GM19035 (cell line): ENCODE results near the gene ARL5C.
"Not testable (repeated sequence)": the region's sequence is repeated elsewhere in the genome, so short reads cannot be mapped to it uniquely, and the experiment has no call there.

Experiments used
- ATAC-seq: cut with Tn5 transposase; IDR thresholded peaks from one replicate; pipeline ENCODE4 v1.9.1; 2021; ENCODE audit not compliant: unreplicated experiment

Gene ARL5C

GRCh38 chr17:39143552-39144093 lies 22.3 kb downstream of the ARL5C start:
- ATAC-seq, result no peak

GRCh38 chr17:39141915-39142664 lies 23.9 kb downstream of the ARL5C start:
- no peak for ATAC-seq

GRCh38 chr17:39141294-39141693 lies 24.7 kb downstream of the ARL5C start:
- ATAC-seq, result no peak

- no peak for ATAC-seq
These were observed 26.4 kb downstream of the ARL5C start for GRCh38 chr17:39139561-39139960.

DNA sequence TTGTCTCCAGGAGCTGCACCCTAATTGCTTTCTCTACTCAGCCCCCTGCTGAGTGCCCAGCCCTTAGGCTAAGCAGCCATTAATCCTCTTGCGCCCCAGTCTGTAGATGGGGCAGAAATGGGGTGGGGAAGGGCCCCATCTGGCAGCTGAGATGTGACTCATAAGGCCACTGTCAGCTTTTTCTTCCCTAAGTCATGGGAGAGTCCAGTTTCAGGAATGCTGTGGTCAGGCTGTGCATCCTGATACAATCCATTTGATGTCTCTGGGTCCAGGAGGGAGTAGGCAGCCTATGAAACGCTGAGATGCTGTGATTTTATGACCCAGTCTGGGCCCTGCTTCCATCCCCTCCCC lies 26.8 kb downstream of the ARL5C start:
- ATAC-seq, result no peak

- no peak for ATAC-seq
These were observed 27.4 kb downstream of the ARL5C start for GRCh38 chr17:39138431-39139160.

- no peak for ATAC-seq
These were observed 31.1 kb downstream of the ARL5C start for GRCh38 chr17:39134878-39135277.

- ATAC-seq, result no peak
These were observed 33.8 kb downstream of the ARL5C start for GRCh38 chr17:39132192-39132610.

GRCh38 chr17:39131616-39132015 lies 34.3 kb downstream of the ARL5C start:
- ATAC-seq, result no peak

DNA sequence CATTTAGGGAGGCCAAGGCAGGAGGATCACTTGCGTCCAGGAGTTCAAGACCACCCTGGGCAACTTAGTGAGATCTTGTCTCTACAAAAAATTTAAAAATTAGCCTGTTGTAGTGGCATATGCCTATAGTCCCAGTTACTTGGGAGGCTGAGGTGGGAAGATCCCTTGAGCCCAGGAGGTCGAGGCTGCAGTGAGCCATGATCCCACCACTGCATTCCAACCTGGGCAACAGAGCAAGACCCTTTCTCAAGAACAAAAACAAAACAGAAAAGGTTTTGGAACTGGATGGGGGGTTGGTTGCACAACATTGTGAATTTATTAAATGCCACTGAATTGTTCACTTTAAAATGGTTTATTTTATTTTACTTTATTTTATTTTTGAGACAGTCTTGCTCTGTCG lies 35.8 kb downstream of the ARL5C start:
- ATAC-seq, result no peak

DNA sequence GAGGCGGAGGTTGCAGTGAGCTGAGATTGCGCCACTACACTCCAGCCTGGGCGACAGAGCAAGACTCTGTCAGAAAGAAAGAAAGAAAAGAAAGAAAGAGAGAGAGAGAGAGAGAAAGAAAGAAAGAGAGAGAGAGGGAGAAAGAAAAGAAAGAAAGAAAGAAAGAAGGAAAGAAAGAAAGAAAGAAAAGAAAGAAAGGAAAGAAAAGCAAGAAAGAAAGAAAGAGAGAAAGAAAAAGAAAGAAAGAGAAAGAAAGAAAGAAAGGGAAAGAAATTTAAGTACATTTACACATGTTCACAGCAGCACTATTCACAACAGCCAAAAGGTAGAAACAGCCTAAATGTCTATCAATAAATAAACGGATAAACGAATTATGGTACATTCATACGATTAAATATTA lies 36.4 kb downstream of the ARL5C start:
- ATAC-seq, result not testable (repeated sequence)

- no peak for ATAC-seq
These were observed 39.5 kb downstream of the ARL5C start for GRCh38 chr17:39126436-39126835.

GRCh38 chr17:39125143-39125875 lies 40.7 kb downstream of the ARL5C start:
- no peak for ATAC-seq

- no peak for ATAC-seq
These were observed 42.3 kb downstream of the ARL5C start for GRCh38 chr17:39123627-39124026.

DNA sequence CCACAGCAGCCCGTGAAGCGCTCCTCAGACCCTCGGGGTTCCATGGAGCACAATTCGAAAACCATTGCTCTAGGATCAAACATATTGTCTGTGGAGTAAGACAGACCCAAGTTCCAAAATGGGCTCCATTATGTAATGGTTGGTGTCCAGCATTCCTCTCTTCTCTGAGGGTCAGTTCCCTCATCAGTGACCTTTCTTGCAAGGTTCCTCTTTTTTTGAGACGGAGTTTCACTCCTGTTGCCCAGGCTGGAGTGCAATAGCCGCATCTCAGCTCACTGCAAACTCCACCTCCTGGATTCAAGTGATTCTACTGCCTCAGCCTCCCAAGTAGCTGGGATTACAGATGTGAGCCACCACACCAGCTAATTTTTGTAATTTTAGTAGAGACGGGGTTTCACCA lies 43.0 kb downstream of the ARL5C start:
- ATAC-seq, result no peak

GRCh38 chr17:39121919-39122318 lies 44.0 kb downstream of the ARL5C start:
- ATAC-seq, result not testable (repeated sequence)

DNA sequence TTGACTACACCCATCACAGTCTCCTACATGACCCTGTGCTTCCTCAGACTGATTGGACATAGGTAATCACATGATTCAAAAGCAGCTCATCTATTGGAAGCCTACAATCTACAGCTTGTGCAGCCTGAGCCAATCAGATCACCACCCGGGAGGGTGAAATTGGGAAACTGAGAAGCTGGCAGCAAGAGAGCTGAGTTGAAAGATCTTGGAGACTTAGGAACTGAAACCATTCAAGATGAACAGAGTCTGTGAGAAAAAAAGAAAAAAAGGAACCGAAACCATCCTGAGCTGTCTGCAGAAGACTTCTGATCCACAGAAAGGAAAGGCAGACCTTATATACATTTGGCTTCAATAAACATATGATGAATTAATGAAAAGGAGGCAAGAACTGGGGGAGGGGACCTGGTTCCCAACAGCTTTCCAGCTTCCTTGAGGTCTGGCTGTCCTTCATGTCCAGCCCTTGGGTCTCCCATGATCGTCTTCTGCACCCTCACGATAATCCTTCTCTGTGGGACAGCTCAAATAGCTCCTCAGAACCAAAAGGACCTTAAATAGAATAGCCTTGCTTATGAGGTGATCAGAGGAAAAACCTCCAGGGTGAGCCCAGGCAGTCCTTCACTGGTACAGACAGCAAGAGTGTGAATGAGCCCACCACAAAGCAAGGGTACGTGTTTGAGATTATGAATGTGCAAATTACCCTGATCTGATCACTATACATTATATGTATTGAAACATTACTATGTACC lies 47.1 kb downstream of the ARL5C start:
- ATAC-seq, result no peak

GRCh38 chr17:39116224-39116623 lies 49.7 kb downstream of the ARL5C start:
- ATAC-seq, result no peak

- no peak for ATAC-seq
These were observed 50.8 kb downstream of the ARL5C start for GRCh38 chr17:39115135-39115534.

DNA sequence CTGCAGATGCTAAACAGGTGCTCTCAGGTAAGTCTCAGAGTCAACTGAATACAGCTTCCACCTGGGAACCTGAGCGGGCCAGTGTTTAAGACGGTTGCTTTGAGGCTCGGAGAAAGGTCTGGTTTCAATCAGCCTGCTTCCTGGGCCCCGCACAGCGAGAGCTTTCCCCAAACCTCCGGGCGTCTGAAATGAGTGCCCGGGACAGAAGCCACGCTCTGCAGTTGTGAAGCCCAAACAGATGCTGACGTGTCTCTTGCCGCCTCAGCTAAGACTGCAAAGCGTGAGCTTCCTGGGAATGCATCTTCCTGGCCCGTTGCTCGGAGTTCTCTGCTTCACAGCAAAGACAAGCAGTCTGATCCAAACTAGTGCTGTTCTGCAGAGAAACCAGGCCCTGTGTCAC lies 51.2 kb downstream of the ARL5C start:
- ATAC-seq, result no peak

DNA sequence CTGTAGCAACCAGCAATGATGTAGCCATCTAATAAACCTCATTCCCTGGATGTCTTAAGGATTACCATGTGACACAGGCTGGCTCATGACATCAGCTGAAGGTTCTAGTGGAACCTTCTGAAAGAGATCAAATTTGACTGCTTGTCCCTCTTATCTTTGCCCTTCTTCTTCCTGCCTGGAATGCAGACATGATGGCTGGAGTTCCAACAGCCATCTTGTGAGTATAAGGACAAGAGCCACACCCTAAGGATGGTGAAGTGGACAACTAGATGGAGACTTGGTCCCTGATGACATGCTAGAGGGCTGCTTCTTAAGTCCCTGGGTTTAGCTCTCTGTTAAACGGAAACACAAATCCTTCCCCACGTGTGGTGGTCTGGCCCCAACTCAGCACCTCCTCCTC lies 52.1 kb downstream of the ARL5C start:
- no peak for ATAC-seq
